Prostate gland (tissue), 2 donors: ENCODE data around the gene CDH13.

Experiments
- CTCF ChIP-seq, 4 experiments: fragments of 200-600 bp in 2 of 4; fragments of 450-650 bp in 2 of 4; sonication (generic) in 2 of 4; IDR thresholded peaks; 1 replicate in 3 of 4; 2 replicates in 1 of 4; pipeline ENCODE4 v1.5.1; 2016 to 2019; ENCODE audit warnings: antibody characterized with exemption in 4 of 4, mild to moderate bottlenecking in 2 of 4, moderate library complexity in 2 of 4
- POLR2AphosphoS5 ChIP-seq: sonication (generic); formaldehyde crosslinking; IDR thresholded peaks from one replicate; pipeline ENCODE4 v1.6.1; 2017; ENCODE audit warnings: antibody characterized with exemption

- no peak for TF ChIP-seq POLR2AphosphoS5
- no peak for TF ChIP-seq CTCF (IDR thresholded peaks at IDR 0.05)
These were observed 74.7 kb downstream of the CDH13 start for GRCh38 chr16:82701442-82701955.
